Medulla oblongata (tissue), 1 donor: ENCODE measurements around the gene DOHH.
A peak's percentile ranks its signal among the peaks of the same experiment; 100 is the strongest.

Source experiments
- DNase-seq: peaks from one replicate; pipeline ENCODE4 v3.0.0-alpha.2; 2015; ENCODE audit errors: extremely low spot score

The DOHH gene

GRCh38 chr19:3500429-3501101 is at the start of gene DOHH:
TSS of gene DOHH (minus strand) at chr19:3500674. CDS start at chr19:3496814, 3,860 bp downstream.
- DNase-seq, result peak; percentile 99

GRCh38 chr19:3549816-3550215 is 49.3 kb upstream of the DOHH start:
- DNase-seq, result no peak

- peak; percentile 57 for DNase-seq
Observed at GRCh38 chr19:3548606-3549005, 48.1 kb upstream of the DOHH start.

- DNase-seq, result no peak
Observed at GRCh38 chr19:3547767-3548282, 47.4 kb upstream of the DOHH start.

GRCh38 chr19:3547301-3547731 is 46.8 kb upstream of the DOHH start:
- no peak for DNase-seq

- no peak for DNase-seq
Observed at GRCh38 chr19:3546119-3546518, 45.6 kb upstream of the DOHH start.

GRCh38 chr19:3545669-3546034 is 45.2 kb upstream of the DOHH start:
- DNase-seq, result no peak

GRCh38 chr19:3544742-3545668 is 44.5 kb upstream of the DOHH start:
- peak; percentile 78 for DNase-seq

- DNase-seq, result no peak
Observed at GRCh38 chr19:3544058-3544376, 43.5 kb upstream of the DOHH start.

- DNase-seq, result peak; percentile 72
Observed at GRCh38 chr19:3543150-3544057, 42.9 kb upstream of the DOHH start.

GRCh38 chr19:3539756-3540118 is 39.3 kb upstream of the DOHH start:
- no peak for DNase-seq

- no peak for DNase-seq
Observed at GRCh38 chr19:3538965-3539755, 38.7 kb upstream of the DOHH start, which contains the start of gene TEKTIP1. TSS of gene TEKTIP1 (plus strand) at chr19:3539174. CDS start at chr19:3539178, 4 bp downstream.

- no peak for DNase-seq
Observed at GRCh38 chr19:3538258-3538929, 37.9 kb upstream of the DOHH start.

GRCh38 chr19:3537438-3538240 is 37.2 kb upstream of the DOHH start:
- no peak for DNase-seq

GRCh38 chr19:3537101-3537437 is 36.6 kb upstream of the DOHH start:
- DNase-seq, result no peak

GRCh38 chr19:3536429-3537100 is 36.1 kb upstream of the DOHH start:
- DNase-seq, result peak; percentile 84

GRCh38 chr19:3535981-3536380 is 35.5 kb upstream of the DOHH start:
- no peak for DNase-seq

GRCh38 chr19:3535563-3535965 is 35.1 kb upstream of the DOHH start:
- no peak for DNase-seq

GRCh38 chr19:3535235-3535535 is 34.7 kb upstream of the DOHH start:
- no peak for DNase-seq
